Measurements from ENCODE around the gene ATG13.

ATG13 gene

GRCh38 chr11:46612326-46612725 is 5.0 kb upstream of the ATG13 start:
- no peak for TF ChIP-seq TCF12 (IDR thresholded peaks at IDR 0.05; ENCODE audit: low read depth)
- TF ChIP-seq REST (IDR thresholded peaks at IDR 0.05; ENCODE audit: low read depth), result no peak
- no peak for TF ChIP-seq NFIC (IDR thresholded peaks at IDR 0.05)
- TF ChIP-seq TEAD4 (IDR thresholded peaks at IDR 0.05), result no peak
- no peak for TF ChIP-seq FOXM1 (IDR thresholded peaks at IDR 0.05; ENCODE audit: borderline replicate concordance, low read depth)
- no peak for TF ChIP-seq EP300 (IDR thresholded peaks at IDR 0.05; ENCODE audit: borderline replicate concordance)
- TF ChIP-seq CEBPB (IDR thresholded peaks at IDR 0.05), result no peak
- no peak for TF ChIP-seq TAF1 (IDR thresholded peaks at IDR 0.05; ENCODE audit: low read depth)
- TF ChIP-seq ZBTB7A (IDR thresholded peaks at IDR 0.05; ENCODE audit: low read depth), result no peak
- no peak for TF ChIP-seq MAX (IDR thresholded peaks at IDR 0.05)

GRCh38 chr11:46615756-46616155 is 1.6 kb upstream of the ATG13 start:
- no peak for TF ChIP-seq EP300 (IDR thresholded peaks at IDR 0.05; ENCODE audit: borderline replicate concordance)
- TF ChIP-seq MAX (IDR thresholded peaks at IDR 0.05), result no peak
- TF ChIP-seq CEBPB (IDR thresholded peaks at IDR 0.05), result no peak
- no peak for TF ChIP-seq REST (IDR thresholded peaks at IDR 0.05; ENCODE audit: low read depth)
- TF ChIP-seq CREB1 (IDR thresholded peaks at IDR 0.05; ENCODE audit: low read depth), result no peak
- TF ChIP-seq USF1 (IDR thresholded peaks at IDR 0.05), result no peak
- no peak for TF ChIP-seq FOXM1 (IDR thresholded peaks at IDR 0.05; ENCODE audit: borderline replicate concordance, low read depth)
- no peak for TF ChIP-seq ZBTB7A (IDR thresholded peaks at IDR 0.05; ENCODE audit: low read depth)
- TF ChIP-seq TCF12 (IDR thresholded peaks at IDR 0.05; ENCODE audit: low read depth), result no peak
- no peak for TF ChIP-seq RAD21 (IDR thresholded peaks at IDR 0.05; ENCODE audit: low read depth)
- no peak for TF ChIP-seq TAF1 (IDR thresholded peaks at IDR 0.05; ENCODE audit: low read depth)
- TF ChIP-seq NFIC (IDR thresholded peaks at IDR 0.05), result no peak
- no peak for TF ChIP-seq EGR1 (IDR thresholded peaks at IDR 0.05)
- TF ChIP-seq YY1 (IDR thresholded peaks at IDR 0.05; ENCODE audit: low read depth), result no peak
- no peak for TF ChIP-seq TEAD4 (IDR thresholded peaks at IDR 0.05)

- TF ChIP-seq TCF12 (IDR thresholded peaks at IDR 0.05; ENCODE audit: low read depth) (peak; percentile 23; the same call in 1 of the 2 replicates), CREB1 (IDR thresholded peaks at IDR 0.05; ENCODE audit: low read depth) (no peak)
Observed at GRCh38 chr11:46616551-46617133, 711 bp upstream of the ATG13 start.

- TF ChIP-seq MAX (IDR thresholded peaks at IDR 0.05) (no peak), RAD21 (IDR thresholded peaks at IDR 0.05; ENCODE audit: low read depth) (no peak), TAF1 (IDR thresholded peaks at IDR 0.05; ENCODE audit: low read depth) (no peak), CEBPB (IDR thresholded peaks at IDR 0.05) (no peak), EGR1 (IDR thresholded peaks at IDR 0.05) (no peak), CREB1 (IDR thresholded peaks at IDR 0.05; ENCODE audit: low read depth) (no peak), EP300 (IDR thresholded peaks at IDR 0.05; ENCODE audit: borderline replicate concordance) (no peak)
Observed at GRCh38 chr11:46617972-46618314, 590 bp downstream of the ATG13 start.

- no peak for TF ChIP-seq CEBPB (IDR thresholded peaks at IDR 0.05)
Observed at GRCh38 chr11:46618837-46619236, 1.5 kb downstream of the ATG13 start.

GRCh38 chr11:46625406-46625805 is 8.1 kb downstream of the ATG13 start:
- TF ChIP-seq CEBPB (IDR thresholded peaks at IDR 0.05) (no peak), RAD21 (IDR thresholded peaks at IDR 0.05; ENCODE audit: low read depth) (no peak), ZBTB7A (IDR thresholded peaks at IDR 0.05; ENCODE audit: low read depth) (no peak), NFIC (IDR thresholded peaks at IDR 0.05) (no peak), EP300 (IDR thresholded peaks at IDR 0.05; ENCODE audit: borderline replicate concordance) (no peak), TEAD4 (IDR thresholded peaks at IDR 0.05) (no peak), FOXM1 (IDR thresholded peaks at IDR 0.05; ENCODE audit: borderline replicate concordance, low read depth) (no peak), USF1 (IDR thresholded peaks at IDR 0.05) (no peak), CREB1 (IDR thresholded peaks at IDR 0.05; ENCODE audit: low read depth) (no peak), YY1 (IDR thresholded peaks at IDR 0.05; ENCODE audit: low read depth) (no peak), TCF12 (IDR thresholded peaks at IDR 0.05; ENCODE audit: low read depth) (no peak), TAF1 (IDR thresholded peaks at IDR 0.05; ENCODE audit: low read depth) (no peak), MAX (IDR thresholded peaks at IDR 0.05) (no peak), EGR1 (IDR thresholded peaks at IDR 0.05) (no peak), REST (IDR thresholded peaks at IDR 0.05; ENCODE audit: low read depth) (no peak)
